Spleen (tissue), 13 donors: ENCODE results near the gene FAM114A1. TPM values are rescaled to one million over a fixed set of nuclear protein-coding genes. Genes with fewer than 3 reads are reported as not detected.

Experiments used
- DNase-seq: peaks from one replicate; pipeline ENCODE4 v3.0.0-alpha.2; 2020
- H3K27ac ChIP-seq, 8 donors: fragments of 200-600 bp; sonication (generic) in 7 of 8; 1 replicate in 4 of 8; 2 replicates in 4 of 8; pipeline versions ENCODE4 v1.5.0 to v1.8.0; 2016 to 2021; ENCODE audit warnings: inconsistent platforms in 4 of 8, mild to moderate bottlenecking in 4 of 8, moderate library complexity in 1 of 8
- H3K27me3 ChIP-seq, 7 donors: fragments of 200-600 bp; sonication (generic) in 6 of 7; replicated peaks in 1 of 7; 1 replicate in 4 of 7; 2 replicates in 3 of 7; pipeline versions ENCODE4 v1.5.0 to v1.8.0; 2016 to 2021; ENCODE audit warnings: inconsistent platforms in 3 of 7, mild to moderate bottlenecking in 1 of 7
- H3K36me3 ChIP-seq, 6 donors: fragments of 200-600 bp; sonication (generic) in 5 of 6; 1 replicate in 4 of 6; 2 replicates in 2 of 6; pipeline versions ENCODE4 v1.5.0 to v1.8.0; 2016 to 2021; ENCODE audit warnings: inconsistent platforms in 2 of 6
- H3K4me1 ChIP-seq, 6 donors: fragments of 200-600 bp; sonication (generic) in 5 of 6; 1 replicate in 3 of 6; 2 replicates in 3 of 6; pipeline versions ENCODE4 v1.5.0 to v1.8.0; 2016 to 2021; ENCODE audit warnings: inconsistent platforms in 3 of 6
- H3K4me3 ChIP-seq, 8 donors: fragments of 200-600 bp; sonication (generic) in 7 of 8; 1 replicate in 4 of 8; 2 replicates in 4 of 8; pipeline versions ENCODE4 v1.5.0 to v1.8.0; 2016 to 2021; ENCODE audit warnings: inconsistent platforms in 4 of 8, mild to moderate bottlenecking in 4 of 8, moderate library complexity in 2 of 8
- H3K9me3 ChIP-seq, 8 donors: fragments of 200-600 bp; sonication (generic) in 7 of 8; 1 replicate in 4 of 8; 2 replicates in 4 of 8; pipeline versions ENCODE4 v1.5.0 to v1.8.0; 2016 to 2021; ENCODE audit warnings: inconsistent platforms in 4 of 8
- CTCF ChIP-seq, 11 experiments: fragments of 200-600 bp in 7 of 11; fragments of 450-650 bp in 4 of 11; sonication (generic) in 4 of 11; IDR thresholded peaks in 8 of 11; conservative IDR thresholded peaks in 3 of 11; 1 replicate in 7 of 11; 2 replicates in 4 of 11; pipeline versions ENCODE4 v1.4.0 to v1.8.0; 2016 to 2021; ENCODE audit warnings: antibody characterized with exemption in 11 of 11, inconsistent platforms in 4 of 11, mild to moderate bottlenecking in 1 of 11
- POLR2A ChIP-seq, 3 donors: fragments of 450-650 bp; IDR thresholded peaks; one replicate each; pipeline ENCODE4 v1.5.1; 2017; ENCODE audit warnings: antibody characterized with exemption in 3 of 3, mild to moderate bottlenecking in 1 of 3
- POLR2AphosphoS5 ChIP-seq, 3 donors: sonication (generic); formaldehyde crosslinking; IDR thresholded peaks; one replicate each; pipeline ENCODE4 v1.5.1; 2017; ENCODE audit warnings: antibody characterized with exemption in 3 of 3
- WGBS, 5 donors: extraction: QIAGEN DNeasy Blood & Tissue Kit in 3 of 5; methylation state at CpG; one replicate each; pipeline versions ENCODE4 v1.1.5 to v1.1.7; 2013 to 2018; 5-methylcytosine and 5-hydroxymethylcytosine counted together
- intact Hi-C: fragments of 100-400 bp; cut with DNase I; formaldehyde crosslinking; loops from one replicate; pipeline ENCODE4 v1.15.0; 2023; ENCODE audit warnings: low total_unique reads
- long read RNA-seq, 2 donors: transcript quantifications; one replicate each; lab custom pipeline, GENCODE V29; 2026
- polyA plus RNA-seq, 3 donors: library from polyadenylated mRNA; stranded (reverse); fragments of 200-250 nt; gene quantifications; one replicate each; pipeline ENCODE4 v1.2.1, GENCODE V29; 2013
- total RNA-seq, 7 donors: library from RNA; depleted of rRNA in 3 of 7; stranded (reverse); fragments of >200 nt in 3 of 7; fragmentation: NEBNext Ultra II Directional in 4 of 7; extraction: Animal tissue kit (Norgen Biotek cat#: 25700) in 4 of 7; gene quantifications; one replicate each; pipeline versions ENCODE4 v1.1.0 to v1.2.1, GENCODE V29; 2016 to 2021
- donor health status: healthy with polysubstance abuse.
- donor health status: DM: no; HTN: no; CAD: no; lungs with moderate emphysema.
- donor health status: DM: no; HTN: no; CAD: no.
- donor health status: Bipolar disorder and iron deficiency.
- donor health status: healthy.
- donor health status: DM: no; HTN: no; CAD: no.
- donor health status: DM: yes; HTN: yes; CAD: no.

FAM114A1 gene
- total RNA-seq = 10 to 100 TPM; 16.2 to 50.2 (median 26.7) TPM
- polyA plus RNA-seq = 1 to 10 TPM; 3.9 to 8.7 (median 4.5) TPM
- long read RNA-seq, donor 1 = 0 reads
- long read RNA-seq, donor 2, partial matches to known transcripts = 0 of 2 reads
- long read RNA-seq, donor 2, other reads (novel, unspliced or antisense) = 0 of 2 reads

DNA sequence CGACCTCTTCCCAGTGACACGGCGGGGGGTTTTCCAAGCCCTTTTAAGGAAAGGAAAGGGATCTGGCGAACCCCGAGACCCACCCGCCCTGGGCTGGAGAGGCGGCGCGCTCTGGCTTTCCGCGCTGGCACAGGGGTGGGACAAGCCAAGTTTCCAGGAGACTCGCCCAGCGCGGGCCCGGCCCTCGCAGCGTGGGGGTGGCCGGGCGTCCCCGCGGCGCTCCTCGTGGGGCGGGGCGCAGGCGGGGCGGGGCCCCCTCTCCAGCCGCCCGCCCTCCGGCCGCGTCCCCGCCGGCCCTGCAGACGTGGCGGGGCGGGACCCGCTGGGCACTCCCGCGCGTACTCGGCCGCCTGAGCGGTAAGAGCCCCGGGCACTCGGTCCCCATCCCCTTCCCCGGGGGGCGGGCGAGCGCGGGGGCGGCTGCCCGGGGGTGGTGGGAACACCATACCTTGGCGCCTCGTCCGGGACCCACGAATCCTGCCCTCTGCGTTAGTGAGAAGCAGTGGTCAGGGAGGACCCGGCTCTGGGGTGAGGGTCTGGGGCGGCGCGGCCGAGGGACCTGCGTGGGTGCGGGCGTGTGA, at the start of gene FAM114A1:
TSS of gene FAM114A1 (plus strand) at position 329 of the 581 bp plus-strand sequence. CDS start 10,273 bp downstream, outside the sequence.
- peak; percentile 93 for DNase-seq
- H3K27ac ChIP-seq = peak within 1 kb of the TSS; percentile 51 to 93 (median 86)
- intact Hi-C loops = no loop called here
- WGBS, 5 donors = 1 to 6% (median 2%) methylated on average over 23 to 66 of the region's 66 CpGs
- peaks cover 0 to 40% (median 27%) of the 10 kb centered on the region in 6 donors for H3K4me1 ChIP-seq
- H3K4me3 ChIP-seq = peak within 1 kb of the TSS; percentile 49 to 78 (median 58)
- peaks cover 0 to 4% (median 0%) of the 10 kb centered on the region in 6 donors for H3K36me3 ChIP-seq
- H3K9me3 ChIP-seq = no peaks in the 10 kb centered on the region
- peaks cover 0 to 9% (median 0%) of the 10 kb centered on the region in 7 donors for H3K27me3 ChIP-seq
- TF ChIP-seq POLR2A (IDR thresholded peaks at IDR 0.05) (no peak), POLR2AphosphoS5 (IDR thresholded peaks at IDR 0.05) (peak; percentile 63 to 82 (median 81))

DNA sequence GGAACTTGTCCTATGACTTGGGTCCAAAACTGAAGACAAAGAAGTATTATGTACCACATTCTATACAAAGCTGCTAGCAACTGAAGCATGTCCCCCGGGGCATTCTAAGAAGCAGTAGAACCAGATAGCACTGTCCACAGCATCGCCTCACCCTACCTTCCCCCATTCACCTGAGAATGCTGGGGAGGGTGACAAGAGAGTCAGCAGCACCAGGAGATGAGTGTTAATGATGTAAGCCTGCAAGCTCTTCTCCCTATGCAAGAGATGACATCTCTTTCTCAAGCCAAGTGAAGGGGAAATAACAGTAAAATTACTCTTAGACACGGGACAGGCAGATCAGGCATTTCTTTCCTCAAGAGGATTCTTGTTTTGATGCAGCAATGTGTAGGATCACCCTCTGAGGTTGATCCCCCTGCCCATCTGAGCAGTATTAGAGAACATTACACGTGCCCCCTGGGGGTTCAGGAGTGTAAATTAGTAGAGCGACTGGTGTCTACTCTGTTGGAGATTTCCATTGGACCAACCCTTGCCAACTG, 49.1 kb upstream of the FAM114A1 start:
- Histone ChIP-seq H3K27me3 (no peaks in the 10 kb centered on the region), H3K27ac (peak overlapping the region in 4 of 8 donors; percentile 9 to 53 (median 42)), H3K36me3 (peaks cover 0 to 11% (median 0%) of the 10 kb centered on the region in 6 donors), H3K9me3 (peaks cover 0 to 28% (median 21%) of the 10 kb centered on the region in 8 donors), H3K4me1 (peaks cover 3 to 73% (median 33%) of the 10 kb centered on the region in 6 donors), H3K4me3 (no peak overlapping the region)
- 67 to 77% (median 75%) methylated on average over 5 of the region's 5 CpGs for WGBS, 5 donors
- intact Hi-C loops = no loop called here
- TF ChIP-seq POLR2A (IDR thresholded peaks at IDR 0.05) (no peak), CTCF (IDR thresholded peaks at IDR 0.05 in 8 of 11, conservative IDR thresholded peaks at IDR 0.05 in 3 of 11) (no peak), POLR2AphosphoS5 (IDR thresholded peaks at IDR 0.05) (no peak)
- no peak for DNase-seq

GRCh38 chr4:38819569-38819968, 48.0 kb upstream of the FAM114A1 start:
- peaks cover 0 to 31% (median 17%) of the 10 kb centered on the region in 8 donors for H3K9me3 ChIP-seq
- H3K4me3 ChIP-seq = no peak overlapping the region
- TF ChIP-seq POLR2A (IDR thresholded peaks at IDR 0.05) = no peak
- no peak for TF ChIP-seq CTCF (IDR thresholded peaks at IDR 0.05 in 8 of 11, conservative IDR thresholded peaks at IDR 0.05 in 3 of 11)
- TF ChIP-seq POLR2AphosphoS5 (IDR thresholded peaks at IDR 0.05) = no peak
- WGBS, 5 donors = 42 to 59% (median 51%) methylated on average over 3 of the region's 3 CpGs
- intact Hi-C loops = no loop called here
- H3K36me3 ChIP-seq = peaks cover 0 to 18% (median 4%) of the 10 kb centered on the region in 6 donors
- H3K4me1 ChIP-seq = peaks cover 3 to 64% (median 30%) of the 10 kb centered on the region in 6 donors
- peak overlapping the region in 3 of 8 donors; percentile 8 to 46 (median 9) for H3K27ac ChIP-seq
- no peaks in the 10 kb centered on the region for H3K27me3 ChIP-seq
- no peak for DNase-seq

GRCh38 chr4:38820329-38821061, 47.1 kb upstream of the FAM114A1 start:
- DNase-seq = no peak
- H3K27me3 ChIP-seq = no peaks in the 10 kb centered on the region
- 68 to 84% (median 78%) methylated on average over 4 of the region's 4 CpGs for WGBS, 5 donors
- peaks cover 0 to 26% (median 4%) of the 10 kb centered on the region in 6 donors for H3K36me3 ChIP-seq
- peaks cover 0 to 22% (median 11%) of the 10 kb centered on the region in 8 donors for H3K9me3 ChIP-seq
- intact Hi-C loops = no loop called here
- H3K4me1 ChIP-seq = peaks cover 3 to 54% (median 25%) of the 10 kb centered on the region in 6 donors
- H3K4me3 ChIP-seq = no peak overlapping the region
- TF ChIP-seq POLR2AphosphoS5 (IDR thresholded peaks at IDR 0.05) = no peak
- no peak for TF ChIP-seq POLR2A (IDR thresholded peaks at IDR 0.05)
- no peak for TF ChIP-seq CTCF (IDR thresholded peaks at IDR 0.05 in 8 of 11, conservative IDR thresholded peaks at IDR 0.05 in 3 of 11)
- peak overlapping the region in 4 of 8 donors; percentile 6 to 46 (median 16) for H3K27ac ChIP-seq
